Breast epithelium (tissue), 4 donors: Measurements from ENCODE around the gene ZNF223. TPM values are rescaled to one million over a fixed set of nuclear protein-coding genes. Genes with fewer than 3 reads are reported as not detected.

Experiments used
- DNase-seq, 2 donors: peaks; one replicate each; pipeline ENCODE4 v3.0.0-alpha.2; 2019; ENCODE audit warnings: low spot score in 2 of 2
- H3K27ac ChIP-seq, 2 donors: fragments of 200-600 bp; sonication (generic) in 1 of 2; one replicate each; pipeline ENCODE4 v1.5.1; 2016 to 2019; ENCODE audit warnings: mild to moderate bottlenecking in 1 of 2
- H3K27me3 ChIP-seq, 2 donors: fragments of 200-600 bp; sonication (generic) in 1 of 2; one replicate each; pipeline versions ENCODE4 v1.5.1 to v1.6.0; 2017 to 2019; ENCODE audit warnings: control low read depth in 1 of 2, mild to moderate bottlenecking in 1 of 2
- H3K36me3 ChIP-seq: fragments of 200-600 bp; one replicate; pipeline ENCODE4 v1.5.1; 2019
- H3K4me1 ChIP-seq, 2 donors: fragments of 200-600 bp; sonication (generic); one replicate each; pipeline ENCODE4 v1.5.1; 2016 to 2019; ENCODE audit warnings: control low read depth in 1 of 2
- H3K4me3 ChIP-seq, 3 donors: fragments of 200-600 bp; sonication (generic); 1 replicate in 2 of 3; 2 replicates in 1 of 3; pipeline ENCODE4 v1.5.1; 2016 to 2019; ENCODE audit warnings: mild to moderate bottlenecking in 3 of 3, moderate library complexity in 2 of 3
- H3K9me3 ChIP-seq, 2 donors: fragments of 200-600 bp; sonication (generic) in 1 of 2; one replicate each; pipeline ENCODE4 v1.5.1; 2016 to 2019; ENCODE audit warnings: control low read depth in 1 of 2
- CTCF ChIP-seq, 3 donors: fragments of 450-650 bp; IDR thresholded peaks; one replicate each; pipeline ENCODE4 v1.5.1; 2016 to 2017; ENCODE audit warnings: antibody characterized with exemption in 3 of 3, mild to moderate bottlenecking in 3 of 3, moderate library complexity in 3 of 3
- POLR2A ChIP-seq: fragments of 450-650 bp; IDR thresholded peaks from one replicate; pipeline ENCODE4 v1.6.1; 2016; ENCODE audit warnings: antibody characterized with exemption, mild to moderate bottlenecking, moderate library complexity
- POLR2AphosphoS5 ChIP-seq, 3 donors: sonication (generic); formaldehyde crosslinking; IDR thresholded peaks; one replicate each; pipeline ENCODE4 v1.6.1; 2017; ENCODE audit warnings: antibody characterized with exemption in 3 of 3
- intact Hi-C: fragments of 100-400 bp; cut with DNase I; formaldehyde crosslinking; loops from one replicate; pipeline ENCODE4 v1.15.1; 2023; ENCODE audit warnings: low total_unique reads
- total RNA-seq, 3 donors: library from RNA; depleted of rRNA; stranded (reverse); fragments of >200 nt; gene quantifications; one replicate each; pipeline ENCODE4 v1.1.0, GENCODE V29; 2016

ZNF223 gene
- total RNA-seq, 3 donors from 2014 or later = 2.6 to 12.3 (median 5.6) TPM

- no peaks in the 10 kb centered on the region for H3K27me3 ChIP-seq
- peak within 1 kb of the TSS; percentile 62 to 82 (median 77) for H3K4me3 ChIP-seq
- TF ChIP-seq POLR2A = no peak
- no peak for TF ChIP-seq POLR2AphosphoS5 (IDR thresholded peaks at IDR 0.05)
- TF ChIP-seq CTCF (IDR thresholded peaks at IDR 0.05) = no peak
- intact Hi-C loops = no loop called here
- peak; percentile 58 to 67 for DNase-seq
- peaks cover 10% of the 10 kb centered on the region for H3K36me3 ChIP-seq
- peaks cover 26 to 32% of the 10 kb centered on the region in 2 donors for H3K9me3 ChIP-seq
- no peaks in the 10 kb centered on the region for H3K4me1 ChIP-seq
- H3K27ac ChIP-seq = peak within 1 kb of the TSS; percentile 41 to 55
These were observed 26.5 kb upstream of the ZNF223 start, which contains the start of gene ZNF222 for GRCh38 chr19:44025217-44025936. ZNF222 (plus strand) TSS chr19:44025379; CDS start chr19:44025437, 58 bp downstream.

DNA sequence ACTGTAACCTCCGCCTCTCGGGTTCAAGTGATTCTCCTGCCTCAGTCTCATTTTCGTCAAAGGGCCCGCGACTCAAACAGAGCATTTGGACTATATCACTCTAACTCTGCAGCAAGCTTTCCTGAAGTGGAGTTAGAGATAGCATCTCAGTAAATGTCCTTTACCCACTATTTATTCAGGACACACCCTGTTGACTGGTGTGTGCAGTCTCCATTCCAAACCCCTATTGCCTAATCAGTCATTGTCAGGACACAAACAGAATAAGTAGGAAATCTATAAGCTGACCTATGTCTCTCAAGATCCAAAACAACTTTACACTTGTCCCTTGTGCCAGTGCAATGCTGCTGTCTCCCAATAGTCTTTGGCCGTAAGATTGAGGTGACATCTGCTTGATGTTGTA lies 25.2 kb upstream of the ZNF223 start:
- H3K27ac ChIP-seq = no peak overlapping the region
- DNase-seq = no peak
- TF ChIP-seq POLR2AphosphoS5 (IDR thresholded peaks at IDR 0.05) = no peak
- no peak for TF ChIP-seq CTCF (IDR thresholded peaks at IDR 0.05)
- no peak for TF ChIP-seq POLR2A
- H3K36me3 ChIP-seq = peaks cover 22% of the 10 kb centered on the region
- no peaks in the 10 kb centered on the region for H3K27me3 ChIP-seq
- H3K4me3 ChIP-seq = no peak overlapping the region
- no peaks in the 10 kb centered on the region for H3K4me1 ChIP-seq
- H3K9me3 ChIP-seq = peaks cover 39 to 44% of the 10 kb centered on the region in 2 donors
- intact Hi-C loops = no loop called here

DNA sequence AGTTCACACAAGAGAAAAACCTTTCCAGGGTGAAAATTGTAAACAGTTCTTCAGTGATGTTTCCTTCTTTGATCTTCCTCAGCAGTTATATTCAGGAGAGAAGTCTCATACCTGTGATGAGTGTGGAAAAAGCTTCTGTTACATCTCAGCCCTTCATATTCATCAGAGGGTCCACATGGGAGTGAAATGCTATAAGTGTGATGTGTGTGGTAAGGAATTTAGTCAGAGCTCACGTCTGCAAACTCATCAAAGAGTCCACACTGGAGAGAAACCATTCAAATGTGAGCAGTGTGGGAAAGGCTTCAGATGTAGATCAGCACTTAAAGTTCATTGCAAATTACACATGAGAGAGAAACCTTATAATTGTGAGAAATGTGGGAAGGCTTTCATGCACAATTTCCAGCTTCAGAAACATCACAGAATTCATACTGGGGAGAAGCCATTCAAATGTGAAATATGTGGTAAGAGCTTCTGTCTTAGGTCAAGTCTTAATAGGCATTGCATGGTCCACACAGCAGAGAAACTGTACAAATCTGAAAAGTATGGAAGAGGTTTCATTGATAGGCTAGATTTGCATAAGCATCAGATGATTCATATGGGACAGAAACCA lies 19.7 kb upstream of the ZNF223 start:
- H3K9me3 ChIP-seq = peaks cover 82 to 99% of the 10 kb centered on the region in 2 donors
- intact Hi-C loops = no loop called here
- no peaks in the 10 kb centered on the region for H3K27me3 ChIP-seq
- H3K36me3 ChIP-seq = peaks cover 30% of the 10 kb centered on the region
- TF ChIP-seq POLR2AphosphoS5 (IDR thresholded peaks at IDR 0.05) (no peak), POLR2A (no peak), CTCF (IDR thresholded peaks at IDR 0.05) (no peak)
- H3K27ac ChIP-seq = no peak overlapping the region
- H3K4me1 ChIP-seq = no peaks in the 10 kb centered on the region
- no peak for DNase-seq
- no peak overlapping the region for H3K4me3 ChIP-seq

- DNase-seq = no peak
- no peaks in the 10 kb centered on the region for H3K36me3 ChIP-seq
- H3K9me3 ChIP-seq = peaks cover 0 to 46% of the 10 kb centered on the region in 2 donors
- no peaks in the 10 kb centered on the region for H3K27me3 ChIP-seq
- intact Hi-C loops = no loop called here
- no peak for TF ChIP-seq CTCF (IDR thresholded peaks at IDR 0.05)
- no peak for TF ChIP-seq POLR2A
- no peak for TF ChIP-seq POLR2AphosphoS5 (IDR thresholded peaks at IDR 0.05)
- H3K4me3 ChIP-seq = no peak overlapping the region
- no peak overlapping the region for H3K27ac ChIP-seq
- no peaks in the 10 kb centered on the region for H3K4me1 ChIP-seq
These were observed 9.7 kb upstream of the ZNF223 start for GRCh38 chr19:44042147-44042546.
